Ishikawa (cell line): ENCODE results near the gene SYT1.

Source experiments
- MAX ChIP-seq: IDR thresholded peaks from 2 replicates; pipeline ENCODE4 v1.6.1; 2012
- NFIC ChIP-seq: IDR thresholded peaks from 2 replicates; pipeline ENCODE4 v1.6.1; 2012
- TAF1 ChIP-seq: IDR thresholded peaks from 2 replicates; pipeline ENCODE4 v1.6.1; 2012; ENCODE audit warnings: low read depth, mild to moderate bottlenecking

GRCh38 chr12:79433465-79434072 is 569.0 kb downstream of the SYT1 start:
- TF ChIP-seq NFIC: no peak
- no peak for TF ChIP-seq TAF1
- TF ChIP-seq MAX: no peak
